ENCODE measurements around the gene TPP2.

TPP2 gene

GRCh38 chr13:102667911-102668310 lies 71.1 kb downstream of the TPP2 start:
- H3F3A ChIP-seq (ENCODE audit: insufficient read depth, low read length): no peaks in the 10 kb centered on the region
- H3K4me2 ChIP-seq (ENCODE audit: low read length): no peak overlapping the region
- no peak overlapping the region for H2AFZ ChIP-seq (ENCODE audit: low read length)
- peaks cover 17% of the 10 kb centered on the region for H3K9me3 ChIP-seq (ENCODE audit: low read length)
- no peak overlapping the region for H3K9ac ChIP-seq (ENCODE audit: low read length)
- H3K27me3 ChIP-seq (ENCODE audit: insufficient read depth, low read length): no peaks in the 10 kb centered on the region
- no peak overlapping the region for H3K4me3 ChIP-seq (ENCODE audit: low read depth, low read length, poor library complexity, severe bottlenecking)
- no peaks in the 10 kb centered on the region for H4K20me1 ChIP-seq (ENCODE audit: insufficient read depth, low read length)
- no peaks in the 10 kb centered on the region for H3K79me2 ChIP-seq (ENCODE audit: insufficient read depth, low read length)
- TF ChIP-seq EZH2 (IDR thresholded peaks at IDR 0.05; ENCODE audit: borderline replicate concordance, low read length): no peak
- TF ChIP-seq, protein P1, sequence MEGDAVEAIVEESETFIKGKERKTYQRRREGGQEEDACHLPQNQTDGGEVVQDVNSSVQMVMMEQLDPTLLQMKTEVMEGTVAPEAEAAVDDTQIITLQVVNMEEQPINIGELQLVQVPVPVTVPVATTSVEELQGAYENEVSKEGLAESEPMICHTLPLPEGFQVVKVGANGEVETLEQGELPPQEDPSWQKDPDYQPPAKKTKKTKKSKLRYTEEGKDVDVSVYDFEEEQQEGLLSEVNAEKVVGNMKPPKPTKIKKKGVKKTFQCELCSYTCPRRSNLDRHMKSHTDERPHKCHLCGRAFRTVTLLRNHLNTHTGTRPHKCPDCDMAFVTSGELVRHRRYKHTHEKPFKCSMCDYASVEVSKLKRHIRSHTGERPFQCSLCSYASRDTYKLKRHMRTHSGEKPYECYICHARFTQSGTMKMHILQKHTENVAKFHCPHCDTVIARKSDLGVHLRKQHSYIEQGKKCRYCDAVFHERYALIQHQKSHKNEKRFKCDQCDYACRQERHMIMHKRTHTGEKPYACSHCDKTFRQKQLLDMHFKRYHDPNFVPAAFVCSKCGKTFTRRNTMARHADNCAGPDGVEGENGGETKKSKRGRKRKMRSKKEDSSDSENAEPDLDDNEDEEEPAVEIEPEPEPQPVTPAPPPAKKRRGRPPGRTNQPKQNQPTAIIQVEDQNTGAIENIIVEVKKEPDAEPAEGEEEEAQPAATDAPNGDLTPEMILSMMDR (IDR thresholded peaks at IDR 0.05; ENCODE audit: low read length): no peak
- no peak overlapping the region for H3K27ac ChIP-seq (ENCODE audit: low read depth, low read length, poor library complexity, severe bottlenecking)
- no peaks in the 10 kb centered on the region for H3K9me2 ChIP-seq (ENCODE audit: low read depth, low read length)
- H3K36me3 ChIP-seq (ENCODE audit: insufficient read depth, low read length): peaks cover 94% of the 10 kb centered on the region
- H3K4me1 ChIP-seq (ENCODE audit: insufficient read depth, low read length, severe bottlenecking): no peaks in the 10 kb centered on the region

DNA sequence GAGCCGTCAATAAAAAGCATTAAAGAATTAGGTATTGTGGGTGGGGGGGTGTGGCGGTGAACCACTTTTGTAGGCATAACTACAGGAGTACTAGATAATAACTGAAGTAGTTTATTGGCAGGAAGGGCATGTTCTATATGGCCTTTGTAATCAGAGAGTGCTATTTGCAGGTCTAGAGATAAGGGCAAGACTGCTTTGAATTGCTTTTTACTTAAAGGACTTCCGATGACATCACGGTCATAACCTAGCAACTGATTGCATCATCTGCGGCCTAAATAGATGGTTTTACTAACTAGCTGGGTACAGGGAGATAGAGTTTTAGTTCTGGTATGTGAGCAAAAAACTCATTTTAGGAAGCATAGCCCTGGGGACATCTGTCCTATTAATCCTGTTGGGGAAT lies 73.3 kb downstream of the TPP2 start:
- Histone ChIP-seq H3K27me3 (ENCODE audit: insufficient read depth, low read length) (no peaks in the 10 kb centered on the region), H3K27ac (ENCODE audit: low read depth, low read length, poor library complexity, severe bottlenecking) (no peak overlapping the region), H3K79me2 (ENCODE audit: insufficient read depth, low read length) (no peaks in the 10 kb centered on the region), H3K36me3 (ENCODE audit: insufficient read depth, low read length) (peaks cover 100% of the 10 kb centered on the region), H3K9me3 (ENCODE audit: low read length) (peaks cover 17% of the 10 kb centered on the region), H2AFZ (ENCODE audit: low read length) (no peak overlapping the region), H3K4me1 (ENCODE audit: insufficient read depth, low read length, severe bottlenecking) (no peaks in the 10 kb centered on the region), H3K4me3 (ENCODE audit: low read depth, low read length, poor library complexity, severe bottlenecking) (no peak overlapping the region), H3K9me2 (ENCODE audit: low read depth, low read length) (no peaks in the 10 kb centered on the region), H3F3A (ENCODE audit: insufficient read depth, low read length) (no peaks in the 10 kb centered on the region), H3K9ac (ENCODE audit: low read length) (no peak overlapping the region), H3K4me2 (ENCODE audit: low read length) (no peak overlapping the region), H4K20me1 (ENCODE audit: insufficient read depth, low read length) (no peaks in the 10 kb centered on the region)
- TF ChIP-seq, protein P1 (IDR thresholded peaks at IDR 0.05; ENCODE audit: low read length): no peak
- TF ChIP-seq EZH2 (IDR thresholded peaks at IDR 0.05; ENCODE audit: borderline replicate concordance, low read length): no peak

- Histone ChIP-seq H3K4me3 (ENCODE audit: low read depth, low read length, poor library complexity, severe bottlenecking) (no peak overlapping the region), H3K79me2 (ENCODE audit: insufficient read depth, low read length) (no peaks in the 10 kb centered on the region), H2AFZ (ENCODE audit: low read length) (no peak overlapping the region), H3F3A (ENCODE audit: insufficient read depth, low read length) (no peaks in the 10 kb centered on the region), H3K27me3 (ENCODE audit: insufficient read depth, low read length) (no peaks in the 10 kb centered on the region), H3K9me3 (ENCODE audit: low read length) (no peaks in the 10 kb centered on the region), H4K20me1 (ENCODE audit: insufficient read depth, low read length) (no peaks in the 10 kb centered on the region), H3K9me2 (ENCODE audit: low read depth, low read length) (no peaks in the 10 kb centered on the region), H3K4me2 (ENCODE audit: low read length) (no peak overlapping the region), H3K36me3 (ENCODE audit: insufficient read depth, low read length) (peaks cover 98% of the 10 kb centered on the region), H3K9ac (ENCODE audit: low read length) (no peak overlapping the region), H3K27ac (ENCODE audit: low read depth, low read length, poor library complexity, severe bottlenecking) (no peak overlapping the region), H3K4me1 (ENCODE audit: insufficient read depth, low read length, severe bottlenecking) (no peaks in the 10 kb centered on the region)
- TF ChIP-seq EZH2 (IDR thresholded peaks at IDR 0.05; ENCODE audit: borderline replicate concordance, low read length): no peak
Observed at GRCh38 chr13:102675115-102675514, 78.3 kb downstream of the TPP2 start.

GRCh38 chr13:102677122-102677521 lies 80.3 kb downstream of the TPP2 start:
- no peaks in the 10 kb centered on the region for H3K9me3 ChIP-seq (ENCODE audit: low read length)
- H4K20me1 ChIP-seq (ENCODE audit: insufficient read depth, low read length): no peaks in the 10 kb centered on the region
- H3K27ac ChIP-seq (ENCODE audit: low read depth, low read length, poor library complexity, severe bottlenecking): no peak overlapping the region
- no peaks in the 10 kb centered on the region for H3K27me3 ChIP-seq (ENCODE audit: insufficient read depth, low read length)
- no peak overlapping the region for H3K4me2 ChIP-seq (ENCODE audit: low read length)
- H3K4me1 ChIP-seq (ENCODE audit: insufficient read depth, low read length, severe bottlenecking): no peaks in the 10 kb centered on the region
- no peak overlapping the region for H3K4me3 ChIP-seq (ENCODE audit: low read depth, low read length, poor library complexity, severe bottlenecking)
- peaks cover 81% of the 10 kb centered on the region for H3K36me3 ChIP-seq (ENCODE audit: insufficient read depth, low read length)
- no peaks in the 10 kb centered on the region for H3F3A ChIP-seq (ENCODE audit: insufficient read depth, low read length)
- H3K9ac ChIP-seq (ENCODE audit: low read length): no peak overlapping the region
- H3K79me2 ChIP-seq (ENCODE audit: insufficient read depth, low read length): no peaks in the 10 kb centered on the region
- H2AFZ ChIP-seq (ENCODE audit: low read length): no peak overlapping the region
- TF ChIP-seq, protein P1 (IDR thresholded peaks at IDR 0.05; ENCODE audit: low read length): no peak
- no peak for TF ChIP-seq EZH2 (IDR thresholded peaks at IDR 0.05; ENCODE audit: borderline replicate concordance, low read length)
- no peaks in the 10 kb centered on the region for H3K9me2 ChIP-seq (ENCODE audit: low read depth, low read length)
